ENCODE results near the gene TMED5. TPM values are rescaled to one million over a fixed set of nuclear protein-coding genes. Genes with fewer than 3 reads are reported as not detected.

TMED5 gene
- polyA plus RNA-seq, 3 donors: 30.0 to 75.8 (median 62.8) TPM

- no peak for DNase-seq
- Histone ChIP-seq H3K79me2 (ENCODE audit: insufficient read depth, low read length) (no peaks in the 10 kb centered on the region), H3K4me2 (replicated peaks; ENCODE audit: extremely low read depth, low read length, poor library complexity, severe bottlenecking) (no peak overlapping the region), H3K27me3 (ENCODE audit: control insufficient read depth in 2 of 2, insufficient read depth in 2 of 2, low read length in 2 of 2) (no peaks in the 10 kb centered on the region), H4K20me1 (ENCODE audit: insufficient read depth, low read length) (no peaks in the 10 kb centered on the region), H3K36me3 (replicated peaks in 1 of 2; ENCODE audit: control insufficient read depth in 1 of 2, insufficient read depth in 2 of 2, low read length in 2 of 2) (peaks cover 47 to 60% of the 10 kb centered on the region in 2 donors), H3K4me1 (ENCODE audit: control insufficient read depth in 1 of 2, insufficient read depth in 2 of 2, low read length in 2 of 2) (no peaks in the 10 kb centered on the region), H3K4me3 (replicated peaks in 1 of 3; ENCODE audit: low read depth in 2 of 3, low read length in 3 of 3) (no peak overlapping the region), H3K9me3 (replicated peaks in 1 of 2; ENCODE audit: control insufficient read depth in 1 of 2, insufficient read depth in 1 of 2, low read length in 2 of 2) (no peaks in the 10 kb centered on the region), H3K27ac (ENCODE audit: low read depth in 1 of 2, low read length in 2 of 2) (no peak overlapping the region), H2AFZ (ENCODE audit: insufficient read depth, low read depth, low read length, poor library complexity, severe bottlenecking) (no peak overlapping the region), H3K9ac (ENCODE audit: insufficient read depth, low read length, poor library complexity, severe bottlenecking) (no peak overlapping the region)
- WGBS (ENCODE audit: insufficient coverage): no CpG with 5 or more reads among the region's 1 CpG
- peaks cover 42 to 47% of the 10 kb centered on the region in 2 donors for H3K36me3 Mint-ChIP-seq
- no peak for TF ChIP-seq CTCF (IDR thresholded peaks at IDR 0.05)
- no peaks in the 10 kb centered on the region for H3K4me1 Mint-ChIP-seq
- H3K4me3 Mint-ChIP-seq: no peak overlapping the region
- no peaks in the 10 kb centered on the region for H3K27me3 Mint-ChIP-seq (ENCODE audit: low read depth in 3 of 3)
- H3K9me3 Mint-ChIP-seq: no peaks in the 10 kb centered on the region
- H3K27ac Mint-ChIP-seq: peak overlapping the region in 1 of 7 donors; percentile 65
- intact Hi-C loops (cut with micrococcal nuclease): no loop called here
Observed at GRCh38 chr1:93140106-93140505, 40.1 kb downstream of the TMED5 start.

GRCh38 chr1:93137604-93138292 is 42.5 kb downstream of the TMED5 start:
- H3K4me1 Mint-ChIP-seq: no peaks in the 10 kb centered on the region
- no peak overlapping the region for H3K4me3 ChIP-seq (replicated peaks in 1 of 3; ENCODE audit: low read depth in 2 of 3, low read length in 3 of 3)
- no peaks in the 10 kb centered on the region for H3K4me1 ChIP-seq (ENCODE audit: control insufficient read depth in 1 of 2, insufficient read depth in 2 of 2, low read length in 2 of 2)
- H3K36me3 ChIP-seq (replicated peaks in 1 of 2; ENCODE audit: control insufficient read depth in 1 of 2, insufficient read depth in 2 of 2, low read length in 2 of 2): peaks cover 64 to 81% of the 10 kb centered on the region in 2 donors
- no peak overlapping the region for H3K27ac ChIP-seq (ENCODE audit: low read depth in 1 of 2, low read length in 2 of 2)
- no peaks in the 10 kb centered on the region for H3K27me3 ChIP-seq (ENCODE audit: control insufficient read depth in 2 of 2, insufficient read depth in 2 of 2, low read length in 2 of 2)
- H3K9me3 ChIP-seq (replicated peaks in 1 of 2; ENCODE audit: control insufficient read depth in 1 of 2, insufficient read depth in 1 of 2, low read length in 2 of 2): no peaks in the 10 kb centered on the region
- no peak overlapping the region for H3K9ac ChIP-seq (ENCODE audit: insufficient read depth, low read length, poor library complexity, severe bottlenecking)
- no CpG with 5 or more reads among the region's 3 CpGs for WGBS (ENCODE audit: insufficient coverage)
- intact Hi-C loops (cut with micrococcal nuclease): no loop called here
- H3K79me2 ChIP-seq (ENCODE audit: insufficient read depth, low read length): no peaks in the 10 kb centered on the region
- H3K9me3 Mint-ChIP-seq: no peaks in the 10 kb centered on the region
- H2AFZ ChIP-seq (ENCODE audit: insufficient read depth, low read depth, low read length, poor library complexity, severe bottlenecking): no peak overlapping the region
- H3K4me2 ChIP-seq (replicated peaks; ENCODE audit: extremely low read depth, low read length, poor library complexity, severe bottlenecking): no peak overlapping the region
- H4K20me1 ChIP-seq (ENCODE audit: insufficient read depth, low read length): no peaks in the 10 kb centered on the region
- no peaks in the 10 kb centered on the region for H3K27me3 Mint-ChIP-seq (ENCODE audit: low read depth in 3 of 3)
- peaks cover 57 to 60% of the 10 kb centered on the region in 2 donors for H3K36me3 Mint-ChIP-seq
- no peak for TF ChIP-seq CTCF (IDR thresholded peaks at IDR 0.05)
- no peak for DNase-seq
- H3K27ac Mint-ChIP-seq: no peak overlapping the region
- H3K4me3 Mint-ChIP-seq: no peak overlapping the region
